Measurements from ENCODE around the gene ATP5F1A.
A peak's percentile ranks its signal among the peaks of the same experiment; 100 is the strongest.
"Not testable (repeated sequence)": the region's sequence is repeated elsewhere in the genome, so short reads cannot be mapped to it uniquely, and the experiment has no call there.

ATP5F1A gene

DNA sequence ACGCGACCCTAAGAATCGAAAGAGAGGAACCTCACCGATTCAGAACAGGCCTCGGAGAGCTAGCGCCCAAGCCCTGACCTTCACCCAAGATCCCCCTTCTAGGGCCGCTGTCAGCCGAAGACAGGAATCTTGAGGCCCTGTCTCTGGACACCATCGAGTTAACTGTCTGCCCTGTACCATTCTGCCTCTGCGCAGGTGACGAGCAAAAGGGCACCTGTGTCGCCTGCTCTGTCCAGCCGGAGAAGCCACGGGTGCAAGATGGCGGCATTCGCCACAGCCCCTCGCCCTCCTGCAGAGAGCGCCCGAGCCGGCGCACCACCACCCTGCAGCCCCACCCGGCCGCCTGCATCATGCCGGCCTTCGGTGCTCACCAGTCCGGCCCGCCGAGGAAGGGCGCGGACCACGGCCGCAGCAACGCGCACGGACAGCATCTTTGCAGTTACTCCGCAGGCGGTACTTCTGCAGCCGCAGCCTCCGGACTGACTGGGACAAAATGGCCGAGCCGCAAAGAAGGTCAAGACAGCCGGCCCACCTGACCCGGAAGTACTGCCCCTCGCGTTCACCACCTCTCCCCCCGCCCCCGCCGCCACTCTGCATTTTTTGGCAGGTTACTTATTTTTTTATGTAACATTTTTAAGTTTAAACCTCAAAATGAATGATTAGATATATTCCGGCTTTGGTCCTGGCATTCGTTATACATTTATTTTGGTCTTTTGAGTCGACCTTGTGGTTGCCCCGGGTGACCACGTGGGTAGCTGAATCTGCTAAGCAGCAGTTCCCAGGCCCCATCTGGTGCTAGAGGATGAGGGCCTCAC is at the start of gene ATP5F1A:
Gene ATP5F1A, minus strand, starts transcription at position 496 of the 815 bp plus-strand sequence. Its CDS starts 65 bp downstream, at position 431.
- peak; percentile 95 for DNase-seq (ENCODE audit: low spot score)

DNA sequence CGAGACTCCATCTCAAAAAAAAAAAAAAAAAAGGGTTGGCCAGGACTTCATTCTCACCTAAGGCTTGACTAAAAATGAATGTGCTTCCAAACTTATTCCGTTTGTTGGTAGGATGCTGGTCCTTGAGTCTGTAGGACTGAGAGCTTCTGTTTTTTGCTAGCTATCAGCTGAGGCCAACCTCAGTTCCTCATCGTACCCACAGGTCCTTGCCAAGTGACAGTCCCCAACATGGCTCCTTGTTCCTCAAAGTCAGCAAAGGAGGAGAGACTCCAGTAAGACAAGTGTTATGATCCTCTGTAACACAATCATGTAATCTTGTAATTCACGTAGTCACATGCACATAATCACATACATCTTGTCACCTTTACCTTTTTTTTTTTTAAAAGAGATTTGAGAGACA is 43.1 kb upstream of the ATP5F1A start:
- no peak for DNase-seq (ENCODE audit: low spot score)

DNA sequence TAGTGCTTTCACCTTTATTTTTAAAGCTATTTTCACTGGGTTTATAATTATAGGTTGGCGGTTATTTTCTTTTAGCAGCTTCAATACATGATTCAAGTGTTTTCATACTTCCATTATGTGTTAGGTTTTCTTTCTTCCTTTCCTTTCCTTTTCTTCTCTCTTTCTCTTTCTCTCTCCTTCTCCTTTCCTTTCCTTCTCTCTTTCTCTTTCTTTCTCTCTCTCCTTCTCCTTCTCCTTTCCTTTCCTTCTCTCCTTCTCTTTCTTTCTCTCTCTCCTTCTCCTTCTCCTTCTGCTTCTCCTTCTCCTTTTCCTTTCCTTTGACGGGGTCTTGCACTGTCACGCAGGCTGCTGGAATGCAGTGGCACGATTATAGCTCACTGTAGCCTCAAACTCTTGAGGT is 42.1 kb upstream of the ATP5F1A start:
- DNase-seq (ENCODE audit: low spot score): no peak

DNA sequence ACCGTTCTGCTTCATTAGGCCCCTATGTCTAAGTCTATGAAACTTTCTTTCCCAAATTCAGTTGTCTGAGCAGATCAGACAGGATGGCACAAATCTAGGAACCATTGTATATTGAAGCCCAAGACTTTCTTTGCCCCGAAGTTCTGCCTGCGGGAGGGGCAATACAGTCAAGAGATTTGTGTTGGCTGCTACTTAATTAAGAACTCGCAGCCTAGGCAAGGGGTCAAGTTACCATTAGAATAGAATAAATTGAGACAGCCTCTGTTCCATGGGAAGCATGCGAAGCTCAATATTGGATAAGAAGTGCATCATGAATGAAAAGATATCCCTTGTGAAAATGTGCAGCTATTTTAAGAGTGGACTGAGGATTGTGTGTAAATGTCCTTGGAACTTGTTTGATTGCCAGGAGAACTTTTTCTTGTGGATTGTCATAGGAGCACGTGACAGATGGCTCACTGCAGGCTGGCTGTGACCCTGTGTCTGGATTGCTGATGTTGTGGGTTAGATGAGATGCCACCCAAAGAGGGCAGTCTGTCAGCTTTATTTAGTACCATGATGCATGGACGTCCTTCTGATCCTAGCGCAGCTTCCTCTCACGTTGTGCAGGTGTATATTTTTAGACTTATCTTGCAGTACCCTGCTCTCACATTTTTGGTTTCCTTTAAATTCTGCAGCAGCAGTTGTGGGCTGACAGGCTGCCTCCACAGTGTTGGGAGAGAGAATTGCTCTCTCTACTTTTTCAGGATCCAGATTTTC is 37.0 kb upstream of the ATP5F1A start:
- DNase-seq (ENCODE audit: low spot score): no peak

DNA sequence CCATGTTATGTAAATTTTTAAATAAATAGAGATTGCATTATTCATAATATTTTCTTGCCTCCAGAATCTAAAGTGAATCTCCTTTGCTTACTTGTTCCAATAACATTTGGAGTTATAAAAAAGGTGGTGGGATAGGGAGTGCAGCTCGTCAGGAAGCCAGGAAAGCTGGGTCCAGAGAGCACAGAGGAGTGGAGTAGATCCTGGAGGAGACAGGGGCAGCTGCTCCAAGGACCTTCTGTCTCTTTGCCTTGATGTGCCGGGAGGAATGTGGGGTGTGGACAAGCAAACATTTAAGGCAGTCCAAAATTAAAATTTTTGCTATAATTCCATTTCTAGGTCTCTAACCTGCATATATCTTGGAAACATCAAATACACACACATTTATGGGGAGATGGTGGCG is 35.4 kb upstream of the ATP5F1A start:
- no peak for DNase-seq (ENCODE audit: low spot score)

DNA sequence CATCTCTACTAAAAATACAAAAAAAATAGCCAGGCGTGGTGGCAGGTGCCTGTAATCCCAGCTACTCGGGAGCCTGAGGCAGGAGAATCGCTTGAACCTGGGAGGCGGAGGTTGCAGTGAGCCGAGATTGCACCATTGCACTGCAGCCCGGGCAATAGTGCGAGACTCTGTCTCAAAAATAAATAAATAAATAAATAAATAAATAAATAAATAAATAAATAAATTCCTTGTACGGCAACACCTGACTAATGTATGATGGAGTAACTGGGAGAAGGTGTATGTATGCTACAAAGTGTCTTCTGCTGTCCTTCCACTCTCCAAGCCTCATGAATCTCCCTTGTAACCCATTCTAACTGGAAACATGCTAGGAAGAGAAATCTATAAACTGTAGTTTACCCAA is 32.5 kb upstream of the ATP5F1A start:
- DNase-seq (ENCODE audit: low spot score): not testable (repeated sequence)

DNA sequence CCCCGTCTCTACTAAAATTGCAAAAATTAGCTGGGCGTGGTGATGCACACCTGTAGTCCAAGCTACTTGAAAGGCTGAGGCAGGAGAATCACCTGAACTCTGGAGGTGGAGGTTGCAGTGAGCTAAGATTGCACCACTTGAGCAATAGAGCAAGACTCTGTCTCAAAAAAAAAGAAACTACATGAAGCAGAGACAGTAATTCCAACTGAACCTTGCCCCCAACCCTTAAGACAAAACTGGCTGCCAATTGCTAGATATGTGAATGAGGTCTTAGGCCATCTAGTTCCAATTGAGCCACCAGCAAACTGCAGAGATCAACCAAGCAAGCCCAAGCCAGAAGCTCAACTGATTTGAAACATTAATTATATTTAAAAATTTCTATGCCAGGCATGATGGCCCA is 32.0 kb upstream of the ATP5F1A start:
- DNase-seq (ENCODE audit: low spot score): no peak

DNA sequence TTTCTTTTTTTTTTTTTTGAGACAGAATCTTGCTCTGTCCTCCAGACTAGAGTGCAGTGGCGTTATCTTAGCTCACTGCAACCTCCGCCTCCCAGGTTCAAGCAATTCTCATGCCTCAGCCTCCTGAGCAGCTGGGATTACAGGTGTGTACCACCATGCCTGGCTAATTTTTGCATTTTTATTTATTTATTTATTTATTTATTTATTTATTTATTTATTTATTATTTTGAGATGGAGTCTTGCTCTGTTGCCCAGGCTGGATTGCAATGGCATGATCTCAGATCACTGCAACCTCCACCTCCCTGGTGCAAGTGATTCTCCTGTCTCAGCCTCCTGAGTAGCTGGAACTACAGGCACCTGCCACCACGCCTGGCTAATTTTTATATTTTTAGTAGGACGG is 28.5 kb upstream of the ATP5F1A start:
- not testable (repeated sequence) for DNase-seq (ENCODE audit: low spot score)

DNA sequence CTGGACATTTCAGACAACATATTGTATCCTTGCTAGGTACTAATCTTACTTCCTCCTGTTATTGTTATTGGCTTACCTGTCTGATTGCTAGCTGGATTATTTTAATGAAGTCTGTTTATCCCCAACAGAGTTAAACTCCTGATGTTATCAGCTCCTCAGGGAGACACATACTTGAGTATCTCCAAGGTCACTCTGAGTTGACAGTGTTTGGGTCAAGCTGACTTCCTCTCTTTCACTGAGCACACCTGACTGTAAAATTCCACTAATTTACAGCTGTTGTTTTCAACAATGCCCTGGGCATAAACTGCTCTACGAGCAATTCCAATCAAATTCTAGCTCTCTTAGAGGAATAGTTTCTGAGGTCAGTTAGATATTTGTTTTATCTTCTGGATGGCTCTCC is 15.7 kb upstream of the ATP5F1A start:
- DNase-seq (ENCODE audit: low spot score): no peak

DNA sequence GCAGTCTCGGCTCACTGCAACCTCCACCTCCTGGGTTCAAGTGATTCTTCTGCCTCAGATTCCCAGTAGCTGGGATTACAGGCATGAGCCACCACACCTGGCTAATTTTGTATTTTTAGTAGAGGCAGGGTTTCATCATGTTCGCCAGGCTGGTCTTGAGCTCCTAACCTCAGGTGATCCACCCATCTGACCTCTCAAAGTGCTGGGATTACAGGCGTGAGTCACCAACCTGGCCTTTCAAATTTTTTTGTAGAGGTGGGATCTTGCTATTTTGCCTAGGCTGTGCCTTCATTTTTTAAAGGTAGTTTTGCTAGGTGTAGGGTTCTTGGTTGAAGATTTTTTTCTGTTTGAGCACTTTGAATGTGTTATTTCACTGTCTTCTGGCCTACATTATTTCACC is 12.3 kb upstream of the ATP5F1A start:
- no peak for DNase-seq (ENCODE audit: low spot score)

DNA sequence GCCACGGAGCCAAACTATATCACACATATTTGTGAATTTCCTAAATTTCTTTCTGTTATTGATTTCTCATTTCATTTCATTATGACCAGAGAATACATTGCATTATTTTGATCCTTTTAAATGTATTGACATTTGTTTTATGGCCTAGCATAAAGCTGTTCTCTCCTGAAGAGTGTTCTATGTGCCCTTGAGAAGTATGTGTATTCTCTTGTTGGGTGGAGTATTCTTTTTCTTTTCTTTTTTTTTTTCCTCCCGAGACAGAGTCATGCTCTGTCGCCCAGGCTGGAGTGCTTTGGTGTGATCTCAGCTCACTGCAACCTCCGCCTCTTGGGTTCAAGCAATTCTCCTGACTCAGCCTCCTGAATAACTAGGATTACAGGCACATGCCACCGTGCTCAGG is 11.3 kb upstream of the ATP5F1A start:
- DNase-seq (ENCODE audit: low spot score): no peak

DNA sequence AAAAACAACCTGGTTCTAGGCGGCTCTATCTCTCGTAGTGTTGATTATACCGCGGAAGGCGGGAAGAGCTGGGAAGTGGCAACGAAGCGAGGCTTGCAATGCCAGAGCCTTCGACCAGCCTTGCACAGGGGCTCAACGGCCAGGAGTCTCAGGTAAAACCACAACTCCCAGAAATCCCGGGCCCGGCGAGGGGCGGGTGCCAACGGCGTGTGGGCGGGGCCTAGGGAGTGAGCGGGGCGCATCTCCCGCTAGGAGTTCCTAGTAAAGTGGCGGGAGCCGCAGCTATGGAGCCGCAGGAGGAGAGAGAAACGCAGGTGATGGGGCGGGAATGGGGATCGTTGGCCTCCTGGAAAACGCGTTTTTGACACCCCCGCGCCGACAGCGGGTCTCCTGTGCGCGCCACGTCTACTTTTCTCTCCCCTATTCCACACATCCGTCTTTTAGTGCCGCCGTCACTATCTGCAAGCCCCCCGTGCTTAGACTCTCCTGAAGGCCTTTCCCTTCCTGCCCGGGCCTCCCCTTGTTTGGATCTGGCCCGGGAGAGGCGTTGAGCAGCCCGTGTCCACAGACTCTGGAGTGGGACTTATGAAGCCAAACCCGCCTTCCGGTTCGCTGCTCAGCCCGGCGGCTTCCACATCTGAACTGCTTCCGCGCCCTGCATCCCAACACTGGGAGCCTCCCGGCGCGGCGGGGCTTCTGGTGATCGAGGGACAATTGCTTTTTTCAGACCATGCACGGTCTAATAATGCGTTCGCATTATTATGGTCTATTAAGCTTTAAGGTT is 6.2 kb upstream of the ATP5F1A start, which contains the start of gene HAUS1:
Gene HAUS1, plus strand, starts transcription at position 258 of the 784 bp plus-strand sequence. Its CDS starts 27 bp downstream, at position 285.
- DNase-seq (ENCODE audit: low spot score): peak; percentile 92

DNA sequence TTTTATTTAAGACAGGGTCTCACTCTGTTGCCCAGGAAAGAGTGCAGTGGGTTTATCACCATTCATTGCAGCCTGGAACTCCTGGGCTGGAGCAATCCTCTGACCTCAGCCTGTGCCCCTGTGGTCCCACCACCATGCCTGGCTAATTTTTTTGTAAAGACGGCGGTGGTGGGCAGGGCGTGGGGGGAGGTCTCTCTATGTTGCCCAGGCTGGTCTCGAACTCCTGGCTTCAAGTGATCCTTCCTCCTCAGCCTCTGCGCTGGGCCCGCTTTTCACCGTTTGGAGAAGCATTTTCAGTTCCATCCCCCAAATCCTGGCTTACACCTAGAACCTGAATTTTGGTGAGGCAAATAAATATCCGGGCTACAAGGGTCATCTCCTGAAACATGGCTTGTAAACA is 1.4 kb upstream of the ATP5F1A start:
- no peak for DNase-seq (ENCODE audit: low spot score)

DNA sequence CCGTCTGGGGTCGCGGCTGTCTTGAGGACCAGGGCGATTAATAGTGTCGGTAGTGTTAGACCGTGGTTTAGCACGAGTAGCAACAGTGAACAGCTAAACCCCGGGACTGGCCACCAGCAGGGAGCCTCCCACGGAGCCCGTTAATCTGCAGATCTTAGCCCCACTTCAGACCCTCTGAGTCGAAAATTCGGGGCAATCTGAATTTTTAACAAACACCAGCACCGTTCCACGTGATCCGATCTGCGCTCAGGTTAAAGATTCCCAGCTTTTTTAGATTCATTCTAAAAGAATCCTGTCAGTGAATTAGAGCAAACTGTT is 479 bp upstream of the ATP5F1A start:
- no peak for DNase-seq (ENCODE audit: low spot score)

DNA sequence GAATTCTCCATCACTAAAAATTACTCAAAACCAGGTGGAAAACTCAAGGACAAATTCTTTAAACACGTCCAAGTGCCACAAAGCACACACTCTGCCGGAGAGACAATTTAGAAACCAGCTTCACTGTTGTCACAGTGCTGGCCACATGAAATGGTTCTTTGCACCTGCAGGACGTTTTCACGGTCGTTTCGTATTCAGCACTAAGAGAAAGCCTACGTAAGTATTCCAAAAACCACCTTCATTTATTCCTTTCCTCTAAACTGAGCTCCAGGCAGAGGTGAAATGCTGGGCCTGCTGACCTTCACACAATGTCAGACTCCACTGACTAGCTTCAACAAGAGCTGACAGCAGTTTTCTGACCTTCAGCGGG is 680 bp downstream of the ATP5F1A start:
- DNase-seq (ENCODE audit: low spot score): no peak

DNA sequence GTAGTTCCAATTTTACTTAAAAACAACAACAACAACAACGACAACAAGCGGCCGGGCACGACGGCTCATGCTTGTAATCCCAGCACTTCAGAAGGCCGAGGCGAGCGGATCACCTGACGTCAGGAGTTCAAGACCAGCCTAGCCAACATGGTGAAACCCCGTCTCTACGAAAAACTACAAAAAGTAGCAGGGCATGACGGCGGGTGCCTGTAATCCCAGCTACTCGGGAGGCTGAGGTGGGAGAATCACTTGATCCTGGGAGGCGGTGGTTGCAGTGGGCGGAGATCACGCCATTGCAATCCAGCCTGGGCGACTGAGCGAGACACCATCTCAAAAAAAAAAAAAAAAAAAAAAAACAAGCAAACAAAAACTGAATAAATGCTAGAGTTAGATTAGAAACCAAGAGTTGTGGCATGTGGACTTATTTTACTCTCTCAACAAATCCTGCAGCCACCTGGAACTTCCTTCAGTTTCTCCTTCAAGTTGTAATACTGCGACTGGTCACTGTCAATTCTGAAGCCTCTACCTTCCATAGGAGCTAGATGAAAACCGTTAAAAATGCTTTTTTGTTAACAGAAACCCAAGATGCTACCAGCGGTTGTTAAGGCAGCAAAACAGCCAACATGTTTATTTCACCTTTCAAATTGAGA is 1.3 kb downstream of the ATP5F1A start:
- no peak for DNase-seq (ENCODE audit: low spot score)

DNA sequence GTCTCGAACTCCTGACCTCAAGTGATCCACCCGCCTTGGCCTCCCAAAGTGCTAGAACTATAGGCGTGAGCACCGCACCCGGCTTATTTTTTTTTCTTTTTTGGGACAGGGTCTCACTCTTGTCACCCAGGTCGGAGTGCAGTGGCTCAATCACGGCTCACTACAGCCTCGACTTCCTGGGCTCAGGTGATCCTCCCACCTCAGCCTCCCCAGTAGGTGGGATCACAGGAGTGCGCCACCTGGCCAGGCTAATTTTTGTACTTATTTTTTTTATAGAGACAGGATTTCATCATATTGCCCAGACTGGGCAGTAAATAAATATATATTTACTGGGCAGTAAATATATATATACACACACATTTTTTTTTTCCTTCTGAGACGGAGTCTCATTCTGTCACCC is 2.6 kb downstream of the ATP5F1A start:
- no peak for DNase-seq (ENCODE audit: low spot score)

DNA sequence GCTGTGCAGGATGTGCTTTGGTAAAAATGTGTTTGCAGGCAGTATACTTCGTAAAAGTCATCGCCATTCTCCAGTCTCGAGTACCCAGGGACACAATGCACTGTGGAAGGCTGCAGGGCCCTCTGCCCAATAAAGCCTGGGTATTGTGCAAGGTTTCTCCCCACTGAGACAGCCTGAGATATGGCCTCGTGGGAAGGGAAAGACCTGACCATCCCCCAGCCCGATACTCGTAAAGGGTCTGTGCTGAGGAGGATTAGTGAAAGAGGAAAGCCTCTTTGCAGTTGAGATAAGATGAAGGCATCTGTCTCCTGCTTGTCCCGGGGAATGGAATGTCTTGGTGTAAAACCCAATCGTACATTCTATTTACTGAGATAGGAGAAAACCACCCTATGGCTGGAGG is 9.6 kb downstream of the ATP5F1A start:
- not testable (repeated sequence) for DNase-seq (ENCODE audit: low spot score)

DNA sequence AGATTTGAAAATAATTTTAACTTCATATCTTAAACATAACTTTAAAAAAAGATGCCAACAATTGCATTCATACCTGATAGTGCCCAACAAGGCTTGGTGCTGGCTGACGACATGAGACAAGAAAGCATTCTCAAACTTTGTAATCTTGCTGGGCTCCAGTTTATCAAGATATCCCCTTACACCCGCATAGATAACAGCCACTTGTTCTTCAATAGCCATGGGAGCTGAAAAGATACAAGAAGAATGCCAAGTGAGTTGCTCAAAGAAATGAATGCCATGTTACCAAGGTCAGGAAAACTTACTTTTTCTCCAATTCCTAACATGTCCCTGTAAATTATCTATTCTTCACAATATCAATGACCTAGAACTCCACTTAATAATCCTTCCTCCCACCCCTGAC is 13.7 kb downstream of the ATP5F1A start:
- no peak for DNase-seq (ENCODE audit: low spot score)

DNA sequence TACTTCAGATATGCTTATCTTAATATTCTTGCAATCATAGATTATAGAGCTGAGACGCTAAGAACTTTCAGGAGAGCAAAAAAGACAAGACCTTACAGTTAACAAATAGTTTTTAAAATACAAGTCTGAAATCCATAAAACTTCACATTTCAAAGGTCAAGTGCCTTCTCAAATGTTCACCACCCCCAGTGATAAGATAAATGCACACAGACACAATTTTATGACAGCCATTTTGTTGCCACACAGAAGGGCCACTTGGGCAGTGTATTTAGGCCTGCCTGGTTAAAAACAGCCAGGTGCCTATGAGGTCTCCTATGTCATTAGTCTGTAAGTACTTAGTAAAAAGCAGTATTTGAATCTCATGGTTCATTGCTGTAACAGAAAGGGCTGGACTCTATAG is 17.9 kb downstream of the ATP5F1A start:
- DNase-seq (ENCODE audit: low spot score): no peak

DNA sequence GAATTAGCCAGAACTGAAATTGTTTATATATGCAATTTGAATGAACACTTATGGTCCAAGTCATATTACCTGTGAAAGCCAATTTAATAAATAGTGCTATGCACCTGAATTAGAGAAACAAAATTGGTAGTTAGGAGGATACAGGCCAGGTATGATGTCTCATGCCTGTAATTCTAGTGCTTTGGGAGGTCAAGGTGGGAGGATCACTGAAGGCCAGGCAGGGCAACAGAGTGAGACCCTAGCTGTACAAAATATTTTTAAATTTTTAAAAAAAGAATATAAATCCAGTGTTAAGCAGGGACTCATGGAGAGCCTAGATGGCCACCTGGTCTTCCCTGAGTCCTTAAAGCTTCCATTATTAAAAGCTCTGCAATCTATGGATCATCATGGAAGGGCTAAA is 18.8 kb downstream of the ATP5F1A start:
- no peak for DNase-seq (ENCODE audit: low spot score)

Data from Ammon's horn (tissue), 1 donor.